Activated CD8-positive, alpha-beta memory T cell treated with anti-CD3 and anti-CD28 coated beads, Interleukin-2, amount 50 U/mL, for 24 hours (primary cell): ENCODE measurements around the gene VMP1.
"Not testable (repeated sequence)": the region's sequence is repeated elsewhere in the genome, so short reads cannot be mapped to it uniquely, and the experiment has no call there.

Source experiments
- DNase-seq: peaks from one replicate; pipeline ENCODE4 v3.0.0-alpha.2; 2020; ENCODE audit errors: extremely low read depth

The VMP1 gene

DNA sequence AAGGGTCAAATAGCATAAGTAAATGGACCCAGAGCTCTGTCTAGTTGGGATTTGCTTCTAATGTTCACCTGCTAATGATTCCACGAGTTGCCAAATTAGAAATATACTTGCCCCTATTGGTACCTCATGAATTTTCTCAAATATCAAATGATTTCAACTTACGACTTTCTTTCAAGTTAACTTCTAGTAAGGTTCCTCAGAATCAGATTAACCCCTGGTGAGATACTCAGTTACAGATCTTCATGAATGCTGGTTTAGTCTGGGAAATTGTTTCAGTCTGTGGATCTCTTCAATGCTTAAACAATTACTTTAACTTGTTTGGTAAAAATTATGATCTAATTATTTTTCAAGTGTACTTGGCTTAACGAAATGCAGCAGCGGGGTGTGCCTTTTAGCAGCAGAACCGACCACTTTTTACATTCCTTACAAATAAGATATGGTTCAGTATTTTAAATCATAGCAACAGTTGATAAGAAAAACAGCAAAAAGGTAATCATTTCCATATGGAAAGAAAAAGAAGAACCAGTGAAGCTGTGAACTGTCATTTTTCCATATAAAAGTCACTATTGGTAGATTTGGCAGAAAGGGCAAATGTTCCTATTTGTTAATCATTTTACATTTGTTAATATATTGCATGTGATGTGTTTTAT lies 150.8 kb downstream of the VMP1 start:
- no peak for DNase-seq

DNA sequence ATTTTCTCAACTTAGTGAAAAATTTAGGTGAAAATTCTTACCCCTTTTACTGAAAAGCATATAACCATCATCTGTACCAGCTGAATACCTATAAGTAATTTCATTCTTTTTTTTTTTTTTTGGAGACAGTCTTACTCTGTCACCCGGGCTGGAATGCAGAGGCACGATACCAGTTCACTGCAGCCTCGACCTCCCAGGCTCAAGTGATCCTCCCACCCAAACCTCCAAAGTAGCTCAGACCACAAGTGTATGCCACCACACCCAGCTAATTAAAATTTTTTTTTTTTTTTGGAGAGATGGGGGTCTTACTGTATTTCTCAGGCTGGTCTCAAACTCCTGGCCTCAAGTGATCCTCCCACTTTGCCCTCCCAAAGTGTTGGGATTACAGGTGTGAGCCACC lies 151.5 kb downstream of the VMP1 start:
- DNase-seq: no peak

DNA sequence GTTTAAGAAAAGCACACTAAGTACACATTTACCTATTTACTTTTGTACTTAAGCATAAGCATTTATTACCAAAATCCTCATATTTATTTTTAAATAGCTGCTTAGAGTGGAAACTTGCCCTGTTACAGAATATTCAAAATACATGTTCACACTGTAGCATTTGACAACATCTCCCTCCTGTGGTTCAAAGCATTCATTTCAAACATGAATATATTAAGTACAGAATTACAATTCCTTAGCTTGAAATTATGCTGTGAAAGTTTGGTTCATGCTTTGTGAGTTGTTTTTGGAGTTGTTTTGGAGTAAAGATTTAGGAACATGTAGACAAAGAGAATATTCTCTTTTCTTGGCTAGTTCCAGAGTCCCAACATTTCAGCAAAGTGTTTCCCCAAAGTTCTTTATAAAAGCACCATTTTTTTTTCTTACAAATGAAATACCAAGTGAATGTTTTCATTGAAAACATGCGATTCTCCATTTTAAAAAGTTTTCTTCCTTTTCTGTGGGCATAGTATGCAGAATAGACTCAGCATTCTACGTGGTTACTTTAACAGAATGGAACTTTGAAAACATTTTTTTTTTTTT lies 152.1 kb downstream of the VMP1 start:
- DNase-seq: no peak

GRCh38 chr17:59863616-59864015 lies 156.2 kb downstream of the VMP1 start:
- no peak for DNase-seq

- DNase-seq: no peak
Measured at GRCh38 chr17:59869941-59870218, 162.4 kb downstream of the VMP1 start.

- DNase-seq: no peak
Measured at GRCh38 chr17:59870482-59870881, 163.0 kb downstream of the VMP1 start.

GRCh38 chr17:59872351-59872750 lies 164.9 kb downstream of the VMP1 start:
- DNase-seq: no peak

- not testable (repeated sequence) for DNase-seq
Measured at GRCh38 chr17:59873414-59873813, 166.0 kb downstream of the VMP1 start.

DNA sequence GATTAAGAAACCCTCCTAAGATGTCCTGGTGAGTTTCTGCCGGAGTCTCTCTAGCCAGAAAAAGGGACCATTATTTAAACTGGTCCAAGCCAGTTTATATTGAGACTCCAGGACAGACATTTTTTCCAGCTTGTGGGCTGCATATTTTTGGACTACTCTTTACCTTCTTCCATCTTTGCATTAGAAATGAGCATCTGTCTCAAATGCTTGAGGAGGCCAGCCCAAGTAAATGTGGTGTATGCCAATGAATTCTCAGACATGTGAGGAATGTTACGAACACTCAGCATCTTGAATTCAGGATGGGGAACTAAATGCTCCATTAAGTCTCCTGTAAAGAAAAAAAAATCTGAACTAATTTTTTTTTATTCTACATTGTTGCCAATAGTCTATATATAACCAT lies 166.9 kb downstream of the VMP1 start:
- DNase-seq: no peak

DNA sequence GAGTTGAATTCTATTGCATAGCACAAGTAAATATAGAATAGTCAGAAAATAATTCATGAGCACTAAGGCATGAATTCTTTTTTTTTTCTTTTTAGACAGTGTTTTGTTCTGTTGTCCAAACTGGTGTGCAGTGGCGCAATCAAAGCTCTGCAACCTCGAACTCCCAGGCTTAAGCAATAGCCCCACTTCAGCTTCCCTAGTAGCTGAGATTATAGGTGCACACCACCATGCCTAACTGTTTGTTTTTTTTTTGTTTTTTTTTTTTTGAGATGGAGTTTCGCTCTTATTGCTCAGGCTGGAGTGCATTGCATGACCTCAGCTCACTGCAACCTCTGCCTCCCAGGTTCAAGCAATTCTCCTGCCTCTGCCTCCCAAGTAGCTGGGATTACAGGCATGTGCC lies 168.7 kb downstream of the VMP1 start:
- no peak for DNase-seq

- no peak for DNase-seq
Measured at GRCh38 chr17:59877965-59878364, 170.5 kb downstream of the VMP1 start.

DNA sequence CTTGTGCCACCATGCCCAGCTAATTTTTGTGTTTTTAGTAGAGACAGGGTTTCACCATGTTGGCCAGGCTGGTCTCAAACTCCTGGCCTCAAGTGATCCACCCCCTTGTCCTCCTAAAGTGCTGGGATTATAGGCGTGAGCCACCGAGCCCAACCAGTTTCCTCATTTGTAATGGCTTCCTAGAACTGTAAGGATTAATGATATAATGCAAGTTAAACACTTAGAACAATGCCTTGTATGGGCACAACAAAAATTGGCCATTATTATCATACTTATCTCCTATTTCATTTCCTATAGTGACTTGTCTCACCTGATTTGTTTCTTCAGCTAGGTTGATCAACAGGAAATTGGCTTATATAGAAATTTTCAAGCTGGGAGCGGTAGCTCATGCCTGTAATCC lies 171.2 kb downstream of the VMP1 start:
- no peak for DNase-seq

DNA sequence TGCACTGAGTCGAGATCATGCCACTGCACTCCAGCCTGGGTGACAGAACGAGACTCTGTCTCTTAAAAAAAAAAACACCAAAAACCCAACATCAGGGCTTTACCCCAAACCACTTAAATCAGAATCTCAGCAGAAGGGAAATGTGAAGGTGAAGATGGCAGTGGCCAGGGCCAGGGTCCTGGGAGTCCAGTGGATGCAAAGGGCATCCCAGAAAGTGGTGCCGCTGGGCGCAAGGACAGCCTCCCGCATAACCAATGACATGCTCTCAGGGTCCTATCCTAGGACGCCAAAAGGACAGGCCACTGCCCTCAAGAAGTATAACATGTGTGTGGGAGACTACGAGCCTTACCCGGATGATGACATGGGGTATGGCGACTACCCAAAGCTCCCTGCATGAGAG lies 177.4 kb downstream of the VMP1 start:
- no peak for DNase-seq

GRCh38 chr17:59888145-59888750 lies 180.8 kb downstream of the VMP1 start:
- DNase-seq: no peak

DNA sequence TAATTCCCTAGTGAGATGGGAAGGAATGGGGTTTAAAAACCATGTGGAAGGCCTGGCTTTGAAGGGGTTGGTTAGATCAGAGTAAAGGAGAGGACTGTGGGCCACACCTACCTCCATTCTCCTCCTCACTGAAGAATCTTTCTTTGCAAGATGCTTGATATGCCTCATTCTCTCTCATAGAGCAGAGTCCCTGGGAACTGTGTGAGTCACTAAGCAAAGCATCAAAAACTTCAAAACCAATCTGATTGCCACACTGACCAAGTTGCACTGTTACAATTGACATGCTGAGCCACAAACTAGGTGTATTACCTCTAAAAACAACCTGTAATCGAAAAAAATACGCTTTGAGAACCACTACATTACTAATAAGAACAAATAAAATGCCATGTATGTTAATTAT lies 183.3 kb downstream of the VMP1 start:
- DNase-seq: no peak
